GM21447 (cell line): ENCODE data around the gene KIF1B.

ENCODE experiments used
- ATAC-seq: cut with Tn5 transposase; IDR thresholded peaks from one replicate; pipeline ENCODE4 v1.9.1; 2021; ENCODE audit not compliant: unreplicated experiment

The KIF1B gene

DNA sequence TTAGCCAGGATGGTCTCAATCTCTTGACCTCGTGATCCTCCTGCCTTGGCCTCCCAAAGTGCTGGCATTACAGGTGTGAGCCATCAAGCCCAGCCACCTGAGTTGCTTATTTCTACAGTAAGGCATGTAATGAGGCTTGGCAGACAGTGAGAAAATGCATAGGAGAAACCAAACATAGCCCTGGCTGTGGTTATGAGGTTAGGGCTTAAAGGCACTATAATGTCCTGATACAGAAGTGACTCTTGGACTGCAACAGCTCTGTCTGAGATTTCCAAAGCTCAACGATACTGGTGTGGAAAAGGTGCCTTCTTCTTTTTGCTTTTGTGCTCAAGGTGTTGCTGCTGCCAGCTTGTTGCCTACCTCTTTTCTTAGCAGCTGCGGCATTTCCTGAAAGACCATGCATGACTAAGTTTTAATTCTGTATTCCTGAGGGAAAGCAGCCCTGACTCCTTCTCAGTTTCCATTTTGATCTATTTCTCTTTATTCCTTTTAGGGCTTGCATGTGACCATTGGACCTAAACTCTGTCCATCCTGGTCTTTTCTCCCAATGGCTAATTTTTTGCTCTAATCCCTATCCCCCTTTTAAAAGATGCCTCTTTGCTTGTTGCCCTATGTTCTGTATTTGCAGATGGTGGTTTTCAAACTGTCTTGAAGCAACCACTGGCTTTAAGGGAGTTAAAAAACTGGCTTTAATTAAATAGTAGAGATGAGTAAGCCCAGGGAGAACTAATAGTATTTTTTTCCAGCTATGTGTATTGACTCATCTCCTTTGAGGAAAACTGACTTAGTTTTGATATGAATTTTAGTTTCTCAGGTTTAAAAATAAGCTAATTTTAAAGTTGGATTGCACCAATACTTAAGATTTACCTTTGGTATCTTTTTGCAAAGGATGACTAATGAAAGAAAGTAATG lies 70.3 kb downstream of the KIF1B start:
- no peak for ATAC-seq

DNA sequence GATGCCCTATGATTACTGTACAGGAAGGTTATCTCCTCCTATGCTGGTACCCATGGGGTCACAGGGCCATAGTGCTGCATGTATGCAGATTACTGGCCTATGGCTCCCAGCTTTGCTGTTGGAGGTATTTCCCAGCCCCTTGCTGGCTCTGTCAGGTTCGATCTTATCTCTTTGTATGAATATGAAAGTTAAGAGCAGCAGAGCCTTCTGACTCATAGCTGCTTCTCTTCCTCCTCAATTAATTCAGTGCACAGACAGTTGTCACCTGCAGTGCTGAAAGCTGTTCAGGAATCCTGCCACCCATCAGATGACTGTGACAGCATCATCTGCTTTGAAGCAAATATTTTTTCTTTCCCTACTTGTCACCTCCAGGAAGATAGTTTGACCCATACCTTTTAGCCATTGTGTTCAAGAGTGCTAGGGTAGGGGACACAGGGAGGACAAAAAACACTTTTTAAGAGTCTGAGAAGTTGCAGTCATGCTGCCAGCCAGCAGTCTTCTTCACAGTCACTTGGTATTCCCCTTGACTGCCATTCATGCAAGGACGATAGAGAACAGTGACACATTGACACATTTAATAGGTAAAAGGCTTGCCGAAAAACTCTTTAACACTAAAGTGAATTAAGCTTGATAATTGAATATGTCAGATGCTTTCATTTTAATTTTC lies 73.1 kb downstream of the KIF1B start:
- peak; percentile 59 for ATAC-seq

DNA sequence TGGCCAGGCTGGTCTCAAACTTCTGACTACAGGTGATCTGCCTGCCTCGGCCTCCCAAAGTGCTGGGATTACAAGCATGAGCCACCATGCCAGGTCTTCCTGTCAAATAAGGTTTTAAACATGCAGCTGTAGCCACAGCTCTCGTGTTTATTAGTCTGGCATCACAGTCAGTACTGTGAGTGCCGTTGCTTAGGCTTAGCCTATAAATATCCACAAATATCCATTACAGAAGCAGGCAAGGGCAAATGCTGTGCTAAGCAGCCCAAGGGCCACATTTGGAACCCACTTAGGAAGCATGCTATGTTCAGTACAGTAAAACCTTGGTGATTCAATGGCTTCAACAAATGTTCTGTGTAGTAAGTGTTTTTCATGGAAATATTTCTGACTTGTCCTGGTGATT lies 75.9 kb downstream of the KIF1B start:
- ATAC-seq, result no peak

DNA sequence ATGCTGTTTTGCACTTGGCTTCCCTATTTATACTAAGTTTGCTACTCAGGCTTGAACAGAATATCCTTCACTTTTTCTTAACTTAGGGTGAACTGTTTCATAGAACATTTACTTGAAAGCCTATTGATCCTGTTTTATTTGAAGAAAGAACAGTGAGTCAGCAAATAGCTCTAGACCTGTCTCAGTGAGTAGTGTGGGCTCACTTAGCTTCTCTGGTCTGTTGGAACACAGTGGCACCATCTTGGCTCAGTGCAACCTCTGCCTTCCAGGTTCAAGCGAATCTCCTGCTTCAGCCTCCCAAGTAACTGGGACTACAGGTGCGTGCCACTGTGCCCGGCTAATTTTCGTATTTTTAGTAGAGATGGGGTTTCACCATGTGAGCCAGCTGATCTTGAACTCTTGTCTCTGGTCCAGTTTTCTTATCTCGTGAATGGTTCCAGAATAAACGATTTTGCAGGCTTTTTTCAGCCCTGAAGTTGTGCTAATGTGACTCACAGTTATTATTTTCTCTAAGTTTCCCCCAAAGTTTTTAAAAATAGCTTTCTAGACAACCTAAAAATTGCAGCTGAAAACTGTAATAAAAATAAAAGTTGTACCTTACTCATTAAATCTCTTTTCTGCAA lies 76.8 kb downstream of the KIF1B start:
- no peak for ATAC-seq

DNA sequence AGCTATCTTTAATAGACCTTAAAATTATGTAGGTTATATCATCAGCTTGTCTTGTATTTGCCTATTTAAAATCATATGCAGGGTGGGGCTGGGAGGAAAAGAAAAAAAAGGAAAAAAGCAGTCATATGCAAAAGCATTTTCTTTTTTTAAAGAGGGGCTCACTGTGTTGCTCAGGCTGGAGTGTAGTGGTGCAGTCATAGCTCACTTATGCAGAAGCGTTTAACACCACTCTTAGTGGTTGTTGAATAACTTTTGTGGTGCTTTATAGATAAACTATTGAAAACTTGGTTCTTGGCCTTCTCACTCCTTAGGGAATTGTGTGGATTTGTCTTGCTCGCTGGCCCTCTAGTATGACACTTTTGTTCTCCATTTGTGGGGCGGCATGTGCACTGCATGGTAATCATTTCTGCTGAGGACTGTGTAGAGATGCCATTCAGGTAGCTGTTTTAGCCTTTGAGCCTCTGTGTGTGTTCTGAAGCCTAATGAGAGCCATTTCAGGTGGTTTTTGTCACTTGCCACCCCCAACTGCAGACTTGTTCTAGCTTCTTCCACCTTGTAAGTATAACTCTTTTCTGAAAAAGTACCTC lies 77.8 kb downstream of the KIF1B start:
- ATAC-seq, result no peak

DNA sequence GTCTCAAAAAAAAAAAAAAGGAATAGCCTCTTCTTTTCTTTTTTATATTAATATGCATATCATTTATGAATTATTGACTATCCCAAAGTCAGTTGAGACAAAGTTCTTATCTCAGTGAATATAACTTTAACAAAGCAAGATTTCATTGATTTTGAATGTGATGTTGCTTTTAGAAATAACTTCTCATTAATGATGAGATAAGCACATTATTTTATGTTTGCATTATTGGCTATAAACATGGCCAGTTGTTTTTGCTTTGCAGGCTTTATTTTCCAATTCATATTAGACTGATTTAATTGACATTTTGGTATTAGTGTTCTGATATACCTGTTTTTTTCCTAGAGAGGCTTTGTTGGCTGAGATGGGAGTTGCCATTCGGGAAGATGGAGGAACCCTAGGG lies 81.3 kb downstream of the KIF1B start:
- no peak for ATAC-seq

DNA sequence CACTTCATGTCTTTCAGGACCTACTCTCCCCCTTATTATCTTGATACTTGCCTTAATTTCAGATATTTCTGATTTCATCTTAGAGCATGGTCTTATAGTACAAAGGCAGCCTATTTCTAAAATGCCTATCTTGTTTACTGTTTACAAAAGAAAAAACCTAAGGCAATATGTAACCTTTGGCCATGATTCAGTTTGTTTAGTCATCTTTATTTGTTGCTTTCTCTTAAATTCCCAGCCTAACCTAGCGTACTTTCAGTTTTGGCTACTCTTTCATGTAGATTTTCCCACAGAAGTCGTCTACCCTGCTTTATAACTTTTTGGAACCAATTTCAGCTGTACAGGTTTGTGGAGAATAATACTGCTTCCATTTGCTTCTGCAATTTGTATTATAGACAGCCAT lies 81.8 kb downstream of the KIF1B start:
- ATAC-seq, result no peak

DNA sequence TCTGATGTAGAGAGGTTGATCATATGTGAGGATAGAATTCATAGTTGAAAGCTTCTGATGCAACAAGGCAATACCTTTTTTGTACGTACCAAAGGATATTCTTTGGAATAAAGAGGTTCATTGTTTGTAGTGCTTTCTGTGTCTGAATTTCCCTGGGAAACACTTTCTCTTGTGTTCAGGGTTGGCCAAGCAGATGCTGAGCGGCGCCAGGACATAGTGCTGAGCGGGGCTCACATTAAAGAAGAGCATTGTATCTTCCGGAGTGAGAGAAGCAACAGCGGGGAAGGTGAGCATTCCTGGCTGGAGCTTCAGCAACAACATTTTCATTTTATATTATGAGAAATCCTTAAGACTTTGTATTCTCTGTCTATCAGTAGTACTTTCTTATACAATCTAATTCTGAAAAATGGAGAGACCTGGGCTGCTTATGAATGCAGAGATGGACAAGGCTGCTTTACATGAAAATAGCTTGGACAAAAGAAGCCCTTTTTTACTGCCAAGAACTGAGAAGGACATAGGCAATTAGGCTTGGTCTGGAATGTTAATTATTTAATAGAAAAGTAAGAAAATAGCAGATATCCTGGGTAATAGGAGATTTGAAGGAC lies 85.2 kb downstream of the KIF1B start:
- ATAC-seq, result no peak

DNA sequence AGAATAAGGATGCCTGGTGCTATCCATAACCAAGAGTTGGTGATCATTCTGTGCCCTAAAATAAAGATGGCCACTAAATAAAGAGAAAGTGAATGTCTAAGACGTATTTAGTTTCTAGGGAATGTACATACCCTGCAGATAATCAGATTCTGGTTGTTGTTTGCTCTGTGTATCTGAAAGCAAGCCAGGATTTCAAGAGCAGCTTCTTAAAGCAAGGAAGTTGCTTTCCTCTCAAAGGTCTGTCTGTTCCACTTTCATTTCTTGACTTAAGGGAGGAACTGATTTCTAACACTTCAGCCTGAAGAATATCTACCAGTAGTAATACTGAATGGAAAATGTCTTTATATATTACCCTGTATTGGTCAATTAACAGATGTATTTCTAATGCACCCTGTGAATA lies 88.8 kb downstream of the KIF1B start:
- no peak for ATAC-seq

DNA sequence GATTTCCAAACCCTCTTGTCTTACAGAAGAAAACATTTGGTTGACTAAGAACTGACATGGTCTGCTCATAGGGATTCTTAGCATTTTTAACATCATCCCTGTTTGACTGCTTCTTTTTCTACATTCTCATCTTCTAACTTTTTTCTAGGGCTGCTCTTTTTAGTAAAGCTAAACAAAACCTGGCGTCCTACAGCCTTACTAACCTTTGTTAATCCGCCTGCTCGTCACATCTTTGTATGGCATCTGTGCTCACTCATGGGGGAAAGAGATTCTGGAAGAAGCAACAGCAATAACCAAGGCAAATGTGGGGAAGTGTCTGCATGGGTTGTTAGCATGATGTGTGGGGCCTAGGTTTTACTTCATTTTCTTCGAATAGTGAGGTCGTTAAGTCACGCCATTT lies 92.0 kb downstream of the KIF1B start:
- ATAC-seq, result no peak

DNA sequence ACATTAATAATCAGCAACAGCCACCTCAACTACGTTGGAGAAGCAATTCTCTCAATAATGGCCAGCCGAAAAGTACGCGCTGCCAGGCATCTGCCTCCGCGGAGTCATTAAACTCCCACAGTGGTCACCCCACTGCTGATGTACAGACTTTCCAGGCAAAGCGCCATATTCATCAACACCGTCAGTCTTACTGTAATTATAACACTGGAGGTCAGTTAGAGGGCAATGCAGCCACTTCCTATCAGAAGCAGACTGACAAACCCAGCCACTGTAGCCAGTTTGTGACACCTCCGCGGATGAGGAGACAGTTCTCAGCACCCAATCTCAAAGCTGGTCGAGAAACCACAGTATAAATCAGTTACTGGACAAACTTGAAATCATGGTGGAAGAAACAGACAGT lies 93.9 kb downstream of the KIF1B start:
- ATAC-seq, result no peak

DNA sequence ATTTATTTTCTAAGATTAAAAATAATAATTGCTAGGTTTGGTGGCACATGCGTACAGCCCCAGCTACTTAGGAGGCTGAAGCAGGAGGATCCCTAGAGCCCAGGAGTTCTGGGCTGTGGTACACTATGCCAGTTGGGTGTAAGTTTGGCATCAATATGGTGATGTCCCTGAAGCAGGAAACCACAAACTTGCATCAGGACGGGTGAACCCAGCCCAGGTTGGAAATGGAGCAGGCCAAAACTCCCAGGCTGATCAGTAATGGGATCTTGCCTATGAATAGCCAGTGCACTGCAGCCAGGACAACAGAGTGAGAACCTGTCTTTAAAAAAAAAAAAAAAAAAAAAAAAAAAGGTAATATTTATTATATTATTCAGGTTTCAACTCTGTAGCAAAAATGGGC lies 96.1 kb downstream of the KIF1B start:
- no peak for ATAC-seq

DNA sequence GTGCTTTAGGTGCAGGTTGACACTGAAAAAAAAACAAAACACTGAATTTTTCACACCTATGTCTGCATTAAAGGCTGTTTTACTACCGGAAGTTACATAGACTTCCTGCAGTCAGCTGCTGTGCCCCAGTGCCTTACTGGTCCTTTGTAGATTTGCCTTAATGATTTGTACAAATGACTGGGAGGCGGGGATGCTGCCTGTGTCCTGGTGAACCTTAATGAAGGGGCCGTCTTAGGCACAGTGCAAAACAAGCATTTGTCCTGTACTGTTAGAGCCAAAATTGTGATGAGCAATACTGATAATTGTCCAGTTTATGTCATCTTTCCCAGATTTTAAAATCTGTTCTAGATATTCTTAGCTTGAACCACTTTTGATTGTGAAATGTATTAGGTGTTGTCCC lies 97.6 kb downstream of the KIF1B start:
- no peak for ATAC-seq

DNA sequence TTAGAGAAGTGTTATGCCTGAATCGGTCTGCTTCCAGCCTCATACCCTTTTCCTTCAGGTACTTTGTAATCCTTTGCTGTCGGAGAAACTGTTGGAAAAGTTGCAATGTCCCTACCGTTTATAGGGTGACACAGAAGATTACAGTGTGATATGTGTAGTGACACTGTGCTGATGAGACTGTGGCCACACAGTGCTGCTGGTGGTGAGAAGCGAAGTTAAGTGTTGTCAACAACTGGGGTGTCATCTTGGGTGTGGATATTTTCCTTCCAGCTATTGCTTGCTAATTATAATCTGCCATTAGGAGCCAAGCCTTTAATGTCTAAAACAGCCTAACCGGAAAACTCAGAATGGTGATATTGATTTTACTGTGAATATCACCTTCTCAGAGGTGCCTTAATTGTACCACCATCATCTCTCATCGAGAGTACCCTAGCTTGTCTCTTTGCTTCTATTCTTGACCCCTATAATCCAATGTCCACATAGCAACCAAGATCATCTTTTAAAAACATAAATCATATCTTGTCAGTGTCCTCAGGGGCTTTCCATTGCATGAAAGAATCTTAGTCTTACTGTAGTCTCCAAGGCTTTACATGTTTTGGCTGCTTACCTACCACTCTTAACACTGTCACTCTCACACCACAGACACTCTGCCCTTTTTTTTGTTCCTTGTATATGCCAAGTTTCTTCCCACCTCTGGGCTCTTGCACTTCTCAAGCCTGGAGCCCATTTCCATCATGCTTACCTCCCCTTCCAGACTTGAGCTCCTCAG lies 99.1 kb downstream of the KIF1B start:
- ATAC-seq, result no peak

DNA sequence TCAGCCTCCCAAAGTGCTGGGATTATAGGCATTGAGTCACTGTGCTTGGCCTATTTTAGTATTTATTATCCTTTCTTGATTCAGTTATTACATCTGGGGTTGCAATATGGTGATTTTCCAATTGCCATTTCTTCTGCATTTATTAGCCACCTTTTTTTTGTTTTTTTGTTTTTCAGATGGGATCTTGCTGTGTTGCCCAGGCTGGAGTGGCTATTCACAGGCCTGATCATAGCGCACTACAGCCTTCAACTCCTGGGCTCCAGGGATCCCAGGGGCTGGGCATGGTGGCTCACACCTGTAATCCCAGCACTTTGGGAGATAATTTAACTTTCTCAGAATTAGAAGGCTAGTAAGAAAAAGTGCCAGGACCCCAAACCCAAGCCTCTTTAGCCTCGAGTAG lies 106.4 kb downstream of the KIF1B start:
- no peak for ATAC-seq

DNA sequence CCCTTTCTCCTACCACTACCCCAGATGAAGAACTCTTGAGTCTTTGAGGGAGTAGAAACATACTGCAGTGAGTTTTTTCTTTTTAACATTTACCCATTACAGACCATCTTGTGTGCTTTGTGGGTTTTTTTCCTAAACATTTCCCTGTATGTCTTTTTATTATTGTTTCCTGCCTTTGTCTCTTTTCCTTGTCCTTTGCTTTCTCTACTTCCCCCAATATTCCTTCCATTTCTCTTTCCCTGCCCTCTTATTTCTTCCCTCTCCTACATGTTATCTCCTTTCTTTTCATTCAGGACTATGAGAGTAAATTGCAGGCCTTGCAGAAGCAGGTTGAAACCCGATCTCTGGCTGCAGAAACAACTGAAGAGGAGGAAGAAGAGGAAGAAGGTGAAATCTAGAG lies 109.4 kb downstream of the KIF1B start:
- ATAC-seq, result no peak

DNA sequence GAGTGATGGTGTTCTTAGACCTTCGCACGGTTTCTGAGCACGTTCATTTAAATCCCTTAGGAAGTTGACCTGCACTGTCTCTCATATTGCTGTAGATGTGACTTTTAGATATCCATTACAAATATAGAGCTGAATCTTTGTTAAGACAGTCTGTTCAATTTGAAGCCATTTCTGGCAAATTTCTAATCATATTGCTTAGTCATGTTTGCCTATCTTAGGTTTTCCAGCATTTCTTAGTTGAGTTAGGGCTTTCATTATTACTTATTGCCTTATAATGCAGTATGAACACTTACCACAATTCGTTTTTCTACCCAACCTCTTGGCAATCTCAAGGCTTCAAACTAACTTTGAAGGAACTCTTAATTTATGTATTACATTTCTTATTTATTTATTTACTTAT lies 110.0 kb downstream of the KIF1B start:
- no peak for ATAC-seq

DNA sequence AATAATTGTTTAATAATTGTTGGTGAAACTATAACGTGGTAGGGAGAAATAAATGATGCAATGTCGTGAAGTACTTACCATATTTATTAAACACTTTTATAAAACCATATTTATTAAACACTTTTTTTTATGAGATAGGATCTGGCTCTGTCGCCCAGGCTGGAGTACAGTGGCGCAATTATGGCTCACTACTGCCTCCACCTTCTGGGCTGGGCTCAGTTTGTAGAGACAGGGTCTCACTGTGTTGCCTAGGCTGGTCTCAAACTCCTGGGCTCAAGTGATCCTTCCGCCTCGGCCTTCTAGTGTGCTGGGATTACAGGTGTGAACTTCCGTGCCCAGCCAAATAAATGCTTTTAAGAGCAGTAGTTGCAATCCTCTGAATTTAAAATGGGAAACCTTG lies 112.5 kb downstream of the KIF1B start:
- ATAC-seq, result no peak

DNA sequence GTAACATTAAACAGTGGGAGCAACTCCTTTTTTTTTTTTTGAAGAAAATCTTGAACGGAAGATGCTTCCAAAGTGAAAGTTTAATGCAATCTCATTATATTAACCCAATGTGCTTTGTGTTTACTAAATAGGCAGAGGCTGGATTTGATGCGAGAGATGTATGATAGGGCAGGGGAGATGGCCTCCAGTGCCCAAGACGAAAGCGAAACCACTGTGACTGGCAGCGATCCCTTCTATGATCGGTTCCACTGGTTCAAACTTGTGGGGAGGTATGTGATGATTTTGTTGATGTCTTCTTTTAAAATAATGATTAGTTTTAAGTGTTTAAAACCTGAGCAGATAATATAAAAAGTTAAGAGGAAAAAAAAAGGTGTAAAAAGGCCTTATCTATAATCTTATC lies 114.3 kb downstream of the KIF1B start:
- no peak for ATAC-seq

DNA sequence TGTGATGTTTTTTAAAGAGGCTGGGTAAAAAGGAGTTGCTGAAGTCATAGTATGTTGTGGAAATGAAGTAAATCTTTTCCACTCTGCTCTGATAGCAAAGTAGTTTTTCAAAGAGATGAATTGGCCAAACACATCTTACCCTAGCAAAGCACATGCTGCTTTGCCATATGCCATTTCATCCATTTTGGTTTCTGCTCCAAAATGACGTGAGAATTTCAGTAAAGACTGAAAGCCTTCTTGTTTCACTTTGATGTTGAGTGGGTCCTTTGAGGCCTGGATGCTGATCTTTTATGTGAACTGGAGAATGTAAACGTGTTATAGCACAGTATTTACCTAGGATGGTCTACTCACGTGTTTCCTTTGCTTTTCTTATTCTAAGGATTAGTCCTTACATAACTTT lies 115.2 kb downstream of the KIF1B start:
- no peak for ATAC-seq

DNA sequence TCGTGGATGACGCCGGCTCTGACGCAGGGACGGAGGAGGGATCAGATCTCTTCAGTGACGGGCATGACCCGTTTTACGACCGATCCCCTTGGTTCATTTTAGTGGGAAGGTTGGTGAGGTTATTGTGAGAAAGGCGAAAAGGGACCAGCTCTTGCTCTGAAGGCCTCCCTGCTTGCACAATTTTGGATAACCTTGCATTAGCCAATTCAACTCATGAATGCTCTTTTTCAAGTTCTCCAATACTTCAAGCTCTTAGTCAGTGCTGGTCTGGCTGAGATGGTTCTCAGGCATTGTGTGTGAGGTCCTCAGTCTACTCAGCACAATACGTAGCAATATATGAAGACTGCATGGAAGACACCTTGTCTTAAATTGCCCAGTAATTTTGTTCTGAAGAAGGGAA lies 115.9 kb downstream of the KIF1B start:
- ATAC-seq, result no peak
